GM12891 (cell line): ENCODE data around the gene LAD1. TPM values are rescaled to one million over a fixed set of nuclear protein-coding genes. Genes with fewer than 3 reads are reported as not detected.

ENCODE experiments used
- DNase-seq: peaks from one replicate; pipeline ENCODE4 v3.0.0; 2011; ENCODE audit warnings: low spot score; ENCODE audit not compliant: insufficient read length
- FAIRE-seq: peaks from 2 replicates; lab custom pipeline; 2011; peaks lifted over from hg19 to GRCh38; lab: Jason Lieb, UNC
- PAX5 ChIP-seq: IDR thresholded peaks from 2 replicates; pipeline ENCODE4 v1.6.1; 2011; ENCODE audit warnings: low read length, moderate library complexity, mild to moderate bottlenecking; ENCODE audit not compliant: insufficient read depth, severe bottlenecking
- POLR2A ChIP-seq: IDR thresholded peaks from 2 replicates; pipeline ENCODE4 v1.6.1; 2011; ENCODE audit warnings: low read depth, low read length, control low read depth
- POLR2AphosphoS5 ChIP-seq: IDR thresholded peaks from 2 replicates; pipeline ENCODE4 v1.6.1; 2011; ENCODE audit warnings: low read depth, low read length, control low read depth
- POU2F2 ChIP-seq: IDR thresholded peaks from 2 replicates; pipeline ENCODE4 v1.6.1; 2011; ENCODE audit warnings: low read depth, mild to moderate bottlenecking, control low read depth, low read length, moderate library complexity
- SPI1 ChIP-seq: IDR thresholded peaks from 2 replicates; pipeline ENCODE4 v1.6.1; 2011; ENCODE audit warnings: low read depth, low read length, control low read depth
- TAF1 ChIP-seq: IDR thresholded peaks from 2 replicates; pipeline ENCODE4 v1.6.1; 2011; ENCODE audit warnings: low read depth, low read length, control low read depth
- polyA plus RNA-seq: library from polyadenylated mRNA; unstranded; fragments of >200 nt; gene quantifications from one replicate; pipeline ENCODE4 v1.2.1, GENCODE V29; 2012; ENCODE audit warnings: low read depth, missing spikeins, inconsistent platforms; ENCODE audit not compliant: missing spikeins

The LAD1 gene
- 0.30 TPM for polyA plus RNA-seq

GRCh38 chr1:201399018-201399351 is at the start of gene LAD1:
Gene LAD1, minus strand, starts transcription at chr1:201399324. Its CDS starts 18 bp downstream, at chr1:201399306.
- FAIRE-seq (no peak), DNase-seq (no peak)
- no peak for TF ChIP-seq TAF1
- TF ChIP-seq SPI1, result no peak
- TF ChIP-seq POU2F2, result no peak
- TF ChIP-seq POLR2A, result no peak
- TF ChIP-seq POLR2AphosphoS5, result no peak
- TF ChIP-seq PAX5, result no peak

GRCh38 chr1:201447903-201448871 is 49.1 kb upstream of the LAD1 start:
- FAIRE-seq, result peak; percentile 82
- DNase-seq, result peak; percentile 81
- TF ChIP-seq SPI1 (no peak), POU2F2 (0 out of 2 replicates have a peak, but pooled peaks have one; percentile 13), POLR2A (no peak), PAX5 (no peak), TAF1 (no peak), POLR2AphosphoS5 (no peak)

- no peak for TF ChIP-seq SPI1
- DNase-seq (no peak), FAIRE-seq (no peak)
Measured at GRCh38 chr1:201445310-201445709, 46.2 kb upstream of the LAD1 start.

- no peak for DNase-seq
- no peak for TF ChIP-seq TAF1
- TF ChIP-seq POU2F2, result no peak
- no peak for TF ChIP-seq POLR2A
- no peak for TF ChIP-seq POLR2AphosphoS5
- TF ChIP-seq PAX5, result no peak
- no peak for TF ChIP-seq SPI1
- no peak for FAIRE-seq
Measured at GRCh38 chr1:201444792-201445191, 45.7 kb upstream of the LAD1 start.

GRCh38 chr1:201443747-201444146 is 44.6 kb upstream of the LAD1 start:
- FAIRE-seq, result no peak
- DNase-seq, result no peak
- TF ChIP-seq PAX5 (no peak), POLR2A (no peak), POLR2AphosphoS5 (no peak), SPI1 (no peak), POU2F2 (no peak), TAF1 (no peak)

- FAIRE-seq, result no peak
- TF ChIP-seq POLR2A (no peak), POLR2AphosphoS5 (no peak), PAX5 (no peak), SPI1 (no peak), POU2F2 (no peak), TAF1 (no peak)
- no peak for DNase-seq
Measured at GRCh38 chr1:201436969-201437368, 37.8 kb upstream of the LAD1 start.

GRCh38 chr1:201436393-201436792 is 37.3 kb upstream of the LAD1 start:
- FAIRE-seq, result no peak
- TF ChIP-seq PAX5, result no peak
- TF ChIP-seq SPI1, result no peak
- no peak for TF ChIP-seq POLR2A
- TF ChIP-seq POLR2AphosphoS5, result no peak
- TF ChIP-seq POU2F2, result no peak
- no peak for TF ChIP-seq TAF1

GRCh38 chr1:201434266-201434665 is 35.1 kb upstream of the LAD1 start:
- TF ChIP-seq POLR2AphosphoS5 (no peak), SPI1 (no peak)
- DNase-seq (no peak), FAIRE-seq (no peak)

More at GRCh38 chr1:201436393-201436792, 37.3 kb upstream of the LAD1 start:
- no peak for DNase-seq

- FAIRE-seq (no peak), DNase-seq (no peak)
- no peak for TF ChIP-seq POLR2AphosphoS5
Measured at GRCh38 chr1:201433609-201434008, 34.5 kb upstream of the LAD1 start.

GRCh38 chr1:201430776-201431175 is 31.7 kb upstream of the LAD1 start:
- no peak for DNase-seq
- TF ChIP-seq SPI1 (no peak), POU2F2 (no peak), TAF1 (no peak), POLR2AphosphoS5 (no peak), POLR2A (no peak), PAX5 (no peak)
- FAIRE-seq, result no peak
